LNCAP (cell line): Measurements from ENCODE around the gene IL22.

Source experiments
- CTCF ChIP-seq: fragments of 450-650 bp; IDR thresholded peaks from 2 replicates; pipeline ENCODE4 v1.5.1; 2017; ENCODE audit warnings: mild to moderate bottlenecking

IL22 gene

DNA sequence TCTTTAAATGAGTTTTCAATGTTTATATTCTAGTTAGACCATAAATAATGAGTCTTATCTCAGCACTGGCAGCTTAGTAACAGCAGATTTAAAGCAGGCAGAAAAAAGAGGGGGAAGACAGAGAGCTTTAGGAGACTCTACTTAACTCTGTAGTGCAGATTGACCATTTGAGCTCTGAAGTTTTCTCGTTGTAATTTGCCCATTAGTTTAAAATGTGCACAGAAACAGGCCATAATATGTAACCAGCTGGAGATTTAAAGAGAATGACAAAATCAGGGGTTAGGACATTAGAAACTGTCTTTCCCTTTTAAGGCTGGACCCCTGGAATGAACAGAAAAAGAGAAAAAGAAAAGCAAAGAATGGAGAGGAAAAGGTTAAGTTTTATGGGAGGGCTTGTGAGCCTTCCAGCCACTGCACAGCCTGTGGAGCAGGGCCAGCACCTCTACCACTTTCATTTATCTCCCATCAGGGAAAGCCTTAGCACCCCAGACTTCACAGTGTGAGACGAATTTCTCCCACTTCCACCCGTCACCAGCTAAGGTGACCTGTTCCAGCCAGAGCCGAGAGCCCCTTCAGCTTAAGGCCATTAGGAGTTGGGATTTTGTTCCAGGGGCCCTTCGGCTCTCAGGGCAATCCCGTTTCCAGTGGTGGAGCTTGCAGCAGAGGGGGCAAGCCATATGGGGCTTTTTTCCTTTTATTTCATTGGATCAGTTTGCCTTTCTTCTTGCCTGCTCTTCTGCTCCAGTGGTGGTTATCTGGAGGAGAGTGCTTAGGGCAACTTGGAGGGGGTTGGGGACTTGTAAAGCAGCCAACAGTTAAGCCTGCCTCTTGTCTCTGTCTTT is 8.0 kb downstream of the IL22 start:
- no peak for TF ChIP-seq CTCF

GRCh38 chr12:68242777-68243176 is 10.6 kb downstream of the IL22 start:
- TF ChIP-seq CTCF, result no peak

- no peak for TF ChIP-seq CTCF
Measured at GRCh38 chr12:68240975-68241374, 12.4 kb downstream of the IL22 start.

GRCh38 chr12:68240079-68240478 is 13.3 kb downstream of the IL22 start:
- TF ChIP-seq CTCF, result no peak

DNA sequence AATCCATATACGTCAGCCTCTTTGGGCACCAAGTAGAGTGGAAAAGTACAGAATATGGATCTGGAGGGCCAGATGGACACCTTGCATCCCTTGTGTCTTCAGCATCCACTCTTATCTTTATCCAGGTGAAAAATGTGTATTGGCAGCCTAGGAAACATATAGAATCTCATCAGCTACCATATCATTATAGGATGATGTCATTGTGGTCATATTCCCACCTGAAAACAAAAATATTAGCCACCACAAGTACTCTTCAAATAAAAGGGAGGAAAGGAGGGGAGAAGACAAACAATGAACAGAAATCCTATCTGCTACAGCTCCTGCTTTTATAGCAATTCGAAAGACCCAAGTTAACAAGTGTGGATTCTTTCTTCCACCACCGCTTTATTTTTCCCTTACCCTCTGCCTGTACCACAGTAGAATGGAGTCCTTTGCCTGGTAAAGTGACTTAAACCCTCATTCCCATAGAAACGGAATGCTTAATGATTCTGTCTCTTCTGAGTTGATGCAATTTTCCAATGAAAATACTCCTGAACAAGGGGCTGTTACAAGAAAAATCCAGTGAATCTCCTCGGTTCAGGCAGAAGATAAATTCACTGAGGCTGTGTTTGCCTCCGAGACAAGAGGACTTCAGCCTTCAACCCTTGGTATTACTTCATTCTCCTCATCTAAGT is 14.0 kb downstream of the IL22 start:
- TF ChIP-seq CTCF, result no peak

GRCh38 chr12:68237619-68238018 is 15.8 kb downstream of the IL22 start:
- TF ChIP-seq CTCF, result no peak

GRCh38 chr12:68237078-68237477 is 16.3 kb downstream of the IL22 start:
- TF ChIP-seq CTCF, result no peak; the same call in 1 of the 2 replicates
